Kidney (tissue), 14 donors: ENCODE measurements around the gene MADD. TPM values are rescaled to one million over a fixed set of nuclear protein-coding genes. Genes with fewer than 3 reads are reported as not detected.

ENCODE experiments used
- DNase-seq, 5 donors: peaks; one replicate each; pipeline ENCODE4 v3.0.0-alpha.2; 2013 to 2020
- FAIRE-seq: peaks from 2 replicates; lab custom pipeline; 2012; peaks lifted over from hg19 to GRCh38; lab: Jason Lieb, UNC
- H3K27ac ChIP-seq, 2 donors: one replicate each; pipeline ENCODE4 v1.7.0; 2013; ENCODE audit warnings: low read depth in 2 of 2, low read length in 2 of 2, inconsistent platforms in 1 of 2
- H3K27me3 ChIP-seq: one replicate; pipeline ENCODE4 v1.7.1; 2013; ENCODE audit warnings: low read length, inconsistent platforms; ENCODE audit not compliant: control insufficient read depth, insufficient read depth
- H3K36me3 ChIP-seq, 3 donors: one replicate each; pipeline versions ENCODE4 v1.7.0 to v1.7.1; 2013; ENCODE audit warnings: low read length in 3 of 3, control low read depth in 1 of 3, inconsistent platforms in 1 of 3; ENCODE audit not compliant: insufficient read depth in 3 of 3, control insufficient read depth in 2 of 3
- H3K4me1 ChIP-seq, 3 donors: one replicate each; pipeline versions ENCODE4 v1.7.0 to v1.7.1; 2013; ENCODE audit warnings: low read length in 3 of 3, inconsistent platforms in 1 of 3, low read depth in 1 of 3; ENCODE audit not compliant: control insufficient read depth in 2 of 3, insufficient read depth in 2 of 3
- H3K4me3 ChIP-seq, 3 donors: one replicate each; pipeline versions ENCODE4 v1.7.0 to v1.8.1; 2013; ENCODE audit warnings: low read length in 3 of 3, control low read depth in 1 of 3, inconsistent platforms in 1 of 3
- H3K9ac ChIP-seq, 3 donors: one replicate each; pipeline versions ENCODE4 v1.7.0 to v1.7.1; 2013; ENCODE audit warnings: low read length in 3 of 3, control low read depth in 1 of 3, inconsistent platforms in 1 of 3
- H3K9me3 ChIP-seq, 3 donors: one replicate each; pipeline versions ENCODE4 v1.7.0 to v1.7.1; 2013; ENCODE audit warnings: low read length in 3 of 3, control low read depth in 1 of 3, inconsistent platforms in 1 of 3; ENCODE audit not compliant: control insufficient read depth in 2 of 3, insufficient read depth in 1 of 3
- intact Hi-C: fragments of 100-400 bp; cut with DNase I; formaldehyde crosslinking; loops from one replicate; pipeline ENCODE4 v1.11.1; 2022
- polyA plus RNA-seq: library from polyadenylated mRNA; stranded (reverse); fragments of 350-450 nt; fragmentation: Illumina TruSeq; extraction: RNeasy Lipid Tissue Mini Kit (QIAGEN cat#74804); gene quantifications from one replicate; pipeline ENCODE4 v1.2.3, GENCODE V29; 2014; ENCODE audit warnings: low read depth, low replicate concordance; ENCODE audit not compliant: insufficient read depth
- total RNA-seq: library from RNA; stranded (reverse); fragmentation: NEBNext Ultra II Directional; extraction: Animal tissue kit (Norgen Biotek cat#: 25700); gene quantifications from one replicate; pipeline ENCODE4 v1.2.1, GENCODE V29; 2021
- TF ChIP-seq, protein P1 (sequence below): IDR thresholded peaks from 3 replicates; pipeline ENCODE4 v1.5.1; 2012; ENCODE audit warnings: mild to moderate bottlenecking, moderate library complexity, borderline replicate concordance; ENCODE audit not compliant: insufficient read depth; ENCODE audit errors: extremely low read depth
- donor health status: control.
- donor health status: control.
- donor health status: control.
- donor health status: control.
- donor health status: control.
- donor health status: DM: yes; HTN: yes; CAD: no.
- donor health status: Normal renal cell carcinoma (clear cell type).

The MADD gene
- total and polyA plus RNA-seq, 2 donors from 2014 or later = 19.0 to 39.2 TPM

DNA sequence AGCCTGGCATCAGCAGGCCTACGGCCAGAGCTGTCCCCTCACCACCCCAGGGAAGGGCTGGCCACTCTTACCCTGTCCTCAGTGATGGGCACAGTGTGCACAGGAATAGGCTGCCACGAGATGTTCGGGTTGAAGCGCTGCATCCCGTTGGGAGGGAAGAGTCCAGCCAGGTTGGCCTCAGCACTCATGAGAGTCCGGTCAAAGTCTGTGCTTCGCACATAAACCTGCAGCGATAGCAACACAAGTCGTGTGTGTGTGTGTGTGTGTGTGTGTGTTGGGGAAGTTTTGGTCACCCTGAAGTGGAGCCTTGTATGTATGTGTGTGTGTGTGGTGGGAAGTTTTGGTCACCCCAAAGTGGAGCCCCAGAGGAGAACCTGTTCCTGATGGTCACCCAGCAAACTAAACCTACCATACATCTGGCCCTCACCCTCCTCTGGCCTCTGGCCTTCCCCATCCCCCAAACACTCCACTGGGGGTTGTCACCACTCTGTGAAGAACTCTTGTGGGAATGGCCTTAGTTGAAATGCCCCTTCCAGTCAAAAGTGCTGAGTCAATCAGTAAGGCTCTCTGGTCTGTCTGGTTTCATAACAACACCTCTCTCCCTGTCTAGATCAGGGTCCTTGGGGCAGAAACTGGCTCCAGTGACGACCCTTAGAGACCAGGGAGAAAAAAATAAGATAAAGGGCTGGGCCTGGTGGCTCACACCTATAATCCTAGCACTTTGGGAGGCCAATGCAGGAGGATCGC is 24.1 kb upstream of the MADD start:
- Histone ChIP-seq H3K9me3 (no peaks in the 10 kb centered on the region), H3K27ac (peak overlapping the region in 1 of 2 donors; percentile 16), H3K27me3 (no peaks in the 10 kb centered on the region), H3K36me3 (peaks cover 10 to 39% (median 36%) of the 10 kb centered on the region in 3 donors), H3K9ac (no peak overlapping the region), H3K4me3 (no peak overlapping the region), H3K4me1 (peaks cover 2 to 21% (median 9%) of the 10 kb centered on the region in 3 donors)
- intact Hi-C loops = no loop called here
- FAIRE-seq (no peak), DNase-seq (no peak)
- TF ChIP-seq, protein P1, sequence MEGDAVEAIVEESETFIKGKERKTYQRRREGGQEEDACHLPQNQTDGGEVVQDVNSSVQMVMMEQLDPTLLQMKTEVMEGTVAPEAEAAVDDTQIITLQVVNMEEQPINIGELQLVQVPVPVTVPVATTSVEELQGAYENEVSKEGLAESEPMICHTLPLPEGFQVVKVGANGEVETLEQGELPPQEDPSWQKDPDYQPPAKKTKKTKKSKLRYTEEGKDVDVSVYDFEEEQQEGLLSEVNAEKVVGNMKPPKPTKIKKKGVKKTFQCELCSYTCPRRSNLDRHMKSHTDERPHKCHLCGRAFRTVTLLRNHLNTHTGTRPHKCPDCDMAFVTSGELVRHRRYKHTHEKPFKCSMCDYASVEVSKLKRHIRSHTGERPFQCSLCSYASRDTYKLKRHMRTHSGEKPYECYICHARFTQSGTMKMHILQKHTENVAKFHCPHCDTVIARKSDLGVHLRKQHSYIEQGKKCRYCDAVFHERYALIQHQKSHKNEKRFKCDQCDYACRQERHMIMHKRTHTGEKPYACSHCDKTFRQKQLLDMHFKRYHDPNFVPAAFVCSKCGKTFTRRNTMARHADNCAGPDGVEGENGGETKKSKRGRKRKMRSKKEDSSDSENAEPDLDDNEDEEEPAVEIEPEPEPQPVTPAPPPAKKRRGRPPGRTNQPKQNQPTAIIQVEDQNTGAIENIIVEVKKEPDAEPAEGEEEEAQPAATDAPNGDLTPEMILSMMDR = no peak

DNA sequence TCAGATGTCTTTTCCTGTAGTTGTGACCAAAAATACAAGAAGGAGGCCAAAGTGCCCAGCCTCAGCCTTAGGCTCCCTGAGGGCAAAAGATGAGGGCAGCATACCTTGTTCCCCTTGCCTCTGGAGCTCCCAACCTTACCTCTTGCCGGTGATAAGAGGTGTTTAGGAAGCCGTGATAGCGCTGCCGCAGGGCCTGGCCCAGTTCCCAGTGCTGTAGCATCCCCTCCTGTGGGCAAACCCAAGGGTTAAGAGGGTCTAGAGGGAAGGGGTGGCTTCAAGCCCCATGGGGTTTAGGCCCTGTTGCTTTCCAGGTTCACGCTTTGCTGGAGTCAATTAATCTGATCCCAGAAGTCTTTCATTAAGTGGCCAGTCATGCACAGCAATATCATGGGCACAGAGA is 22.4 kb upstream of the MADD start:
- H3K27me3 ChIP-seq = no peaks in the 10 kb centered on the region
- TF ChIP-seq, protein P1 = no peak
- FAIRE-seq = no peak
- peak overlapping the region in 2 of 3 donors; percentile 88 to 96 for H3K4me3 ChIP-seq
- peak overlapping the region in 1 of 3 donors; percentile 78 for H3K9ac ChIP-seq
- peaks cover 5 to 27% (median 23%) of the 10 kb centered on the region in 3 donors for H3K36me3 ChIP-seq
- no peaks in the 10 kb centered on the region for H3K9me3 ChIP-seq
- DNase-seq = no peak
- intact Hi-C loops = no loop called here
- H3K27ac ChIP-seq = no peak overlapping the region
- peaks cover 2 to 21% (median 9%) of the 10 kb centered on the region in 3 donors for H3K4me1 ChIP-seq

DNA sequence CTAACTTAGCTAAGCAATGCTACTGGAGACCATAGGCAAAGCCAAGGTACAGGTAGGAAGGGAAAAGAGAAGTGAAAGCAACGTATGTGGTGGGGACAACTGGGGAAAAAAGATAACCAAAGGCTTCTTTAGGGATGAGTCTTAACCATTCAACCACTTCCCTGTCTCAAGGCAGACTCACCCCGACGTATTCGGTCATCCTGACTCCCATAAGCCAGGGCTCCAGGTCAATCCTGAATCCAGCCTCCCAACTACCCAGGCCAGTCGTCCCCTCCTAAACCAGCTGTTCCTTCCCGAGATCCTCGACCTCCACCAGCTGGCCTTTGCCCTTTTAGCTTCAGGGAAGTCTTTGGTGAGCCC is 21.6 kb upstream of the MADD start:
- H3K27ac ChIP-seq = peak overlapping the region; percentile 2 to 87
- H3K4me3 ChIP-seq = peak overlapping the region; percentile 88 to 98 (median 96)
- DNase-seq (no peak), FAIRE-seq (no peak)
- peak overlapping the region; percentile 8 to 94 (median 78) for H3K9ac ChIP-seq
- TF ChIP-seq, protein P1 = no peak
- H3K27me3 ChIP-seq = no peaks in the 10 kb centered on the region
- intact Hi-C loops = no loop called here
- H3K4me1 ChIP-seq = peaks cover 2 to 21% (median 11%) of the 10 kb centered on the region in 3 donors
- no peaks in the 10 kb centered on the region for H3K9me3 ChIP-seq
- H3K36me3 ChIP-seq = peaks cover 5 to 19% (median 16%) of the 10 kb centered on the region in 3 donors
